GM12892 (cell line): Measurements from ENCODE around the gene PDAP1.
"Not testable (repeated sequence)": the region's sequence is repeated elsewhere in the genome, so short reads cannot be mapped to it uniquely, and the experiment has no call there.

Experiments
- POLR2A ChIP-seq: IDR thresholded peaks from 2 replicates; pipeline ENCODE4 v1.6.1; 2011; ENCODE audit warnings: low read depth, low read length, control low read depth
- POLR2AphosphoS5 ChIP-seq: IDR thresholded peaks from 2 replicates; pipeline ENCODE4 v1.6.1; 2011; ENCODE audit warnings: low read depth, low read length, control low read depth
- TAF1 ChIP-seq: IDR thresholded peaks from 2 replicates; pipeline ENCODE4 v1.6.1; 2011; ENCODE audit warnings: low read depth, mild to moderate bottlenecking, control low read depth, low read length, borderline replicate concordance

DNA sequence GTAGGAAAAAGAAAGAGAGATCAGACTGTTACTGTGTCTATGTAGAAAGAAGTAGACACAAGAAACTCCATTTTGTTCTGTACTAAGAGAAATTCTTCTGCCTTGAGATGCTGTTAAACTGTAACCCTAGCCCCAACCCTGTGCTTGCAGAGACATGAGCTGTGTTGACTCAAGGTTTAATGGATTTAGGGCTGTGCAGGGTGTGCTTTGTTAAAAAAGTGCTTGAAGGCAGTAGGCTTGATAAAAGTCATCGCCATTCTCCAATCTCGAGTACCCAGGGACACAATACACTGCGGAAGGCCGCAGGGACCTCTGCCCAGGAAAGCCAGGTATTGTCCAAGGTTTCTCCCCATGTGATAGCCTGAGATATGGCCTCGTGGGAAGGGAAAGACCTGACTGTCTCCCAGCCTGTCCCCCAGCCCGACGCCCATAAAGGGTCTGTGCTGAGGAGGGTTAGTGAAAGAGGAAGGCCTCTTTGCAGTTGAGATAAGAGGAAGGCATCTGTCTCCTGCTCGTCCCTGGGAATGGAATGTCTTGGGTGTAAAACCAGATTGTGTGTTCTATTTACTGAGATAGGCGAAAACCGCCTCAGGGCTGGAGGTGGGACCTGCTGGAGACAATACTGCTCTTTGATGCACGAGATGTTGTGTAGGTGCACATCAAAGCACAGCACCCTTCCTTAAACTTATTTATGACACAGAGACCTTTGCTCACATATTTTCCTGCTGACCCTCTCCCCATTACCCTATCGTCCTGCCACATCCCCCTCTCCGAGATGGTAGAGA is 23.6 kb upstream of the PDAP1 start:
- not testable (repeated sequence) for TF ChIP-seq TAF1, POLR2AphosphoS5, POLR2A
